Stimulated activated CD4-positive, alpha-beta T cell treated with anti-CD3 and anti-CD28 coated beads, Interleukin-1b, Interleukin-23, amount 100 ng/mL, for 48 hours (primary cell): ENCODE measurements around the gene RHCE.
"Not testable (repeated sequence)": the region's sequence is repeated elsewhere in the genome, so short reads cannot be mapped to it uniquely, and the experiment has no call there.

Experiments
- DNase-seq: peaks from one replicate; pipeline ENCODE4 v3.0.0-alpha.2; 2020

RHCE gene

DNA sequence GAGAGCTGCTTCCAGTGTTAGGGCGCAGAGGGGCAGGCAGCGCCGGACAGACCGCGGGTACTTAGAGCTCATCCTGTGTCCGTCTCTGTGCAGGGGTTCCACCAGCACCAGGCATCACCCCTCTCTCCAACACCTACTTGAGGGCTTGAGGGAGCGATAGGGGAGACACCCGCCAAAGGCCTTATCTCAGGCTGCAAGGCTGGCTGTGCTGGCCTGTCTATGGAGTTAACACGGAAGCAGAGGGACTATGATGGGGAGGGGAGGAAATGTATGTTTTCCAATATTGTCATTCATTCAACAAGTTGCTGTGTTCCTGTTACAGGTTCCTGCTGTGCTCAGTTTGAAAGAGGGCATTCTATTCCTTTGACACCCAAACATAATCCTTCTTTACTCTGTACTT lies at the start of gene RHCE:
TSS of gene RHCE (minus strand) at position 111 of the 400 bp plus-strand sequence. CDS start at position 72, 39 bp downstream.
- DNase-seq, result not testable (repeated sequence)

DNA sequence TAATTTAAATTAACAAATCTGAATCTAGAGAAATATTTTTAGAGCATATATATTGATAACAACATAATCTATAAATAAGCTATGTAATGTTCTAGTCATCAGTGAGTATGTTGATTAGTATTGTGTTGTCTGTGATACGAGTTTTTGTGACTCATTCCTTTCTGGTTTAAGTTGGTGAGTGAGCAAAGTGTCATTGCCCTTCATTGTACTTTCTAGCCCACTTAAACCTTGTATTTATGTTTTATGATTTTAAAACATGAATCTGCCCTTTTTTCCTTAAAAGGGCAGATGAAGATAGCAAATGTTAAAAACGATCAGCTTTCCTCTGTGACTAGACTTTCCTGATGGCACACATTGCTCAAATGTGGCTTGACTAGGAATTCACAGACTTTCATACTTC lies 48.6 kb upstream of the RHCE start:
- DNase-seq, result no peak

DNA sequence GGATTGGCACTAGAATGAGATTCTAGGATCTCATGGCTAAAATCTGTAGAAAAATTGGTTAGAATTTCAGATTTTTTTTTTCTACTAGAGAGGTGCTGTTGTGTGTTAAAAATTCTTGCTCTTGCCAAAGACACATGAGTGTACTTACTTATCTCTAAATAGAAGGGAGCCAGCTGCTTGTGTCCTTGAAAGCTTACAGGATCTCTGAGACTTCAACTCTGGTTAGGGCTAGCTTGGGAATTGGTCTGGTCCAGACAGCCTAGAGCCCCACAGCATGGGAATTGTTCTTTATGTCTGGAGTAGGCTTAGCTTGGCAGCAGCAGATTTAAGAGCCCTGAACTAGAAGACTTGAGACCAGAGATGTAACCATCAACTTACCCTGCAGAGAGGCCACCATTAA lies 47.4 kb upstream of the RHCE start:
- DNase-seq, result no peak

GRCh38 chr1:25467616-25468015 lies 47.0 kb upstream of the RHCE start:
- DNase-seq, result no peak

DNA sequence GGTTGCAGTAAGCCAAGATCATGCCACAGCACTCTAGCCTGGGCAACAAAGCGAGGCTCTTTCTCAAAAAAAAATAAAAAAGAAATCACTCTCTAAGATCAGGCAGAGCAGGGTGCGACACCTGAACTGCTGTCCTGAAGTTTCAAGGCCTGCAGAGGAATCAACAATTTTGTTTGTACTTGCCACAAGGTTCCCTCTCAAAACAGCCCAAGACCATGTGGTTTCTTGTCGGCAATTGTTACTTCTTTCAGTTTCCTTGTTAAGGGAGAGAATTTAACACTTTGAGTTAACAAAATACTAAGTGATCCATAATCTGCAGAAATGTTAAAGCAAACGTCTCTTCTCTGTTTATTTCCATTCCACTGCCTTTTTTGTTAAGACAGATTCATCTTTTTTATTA lies 46.6 kb upstream of the RHCE start:
- no peak for DNase-seq

- DNase-seq, result no peak
Measured at GRCh38 chr1:25462732-25463131, 42.1 kb upstream of the RHCE start.

GRCh38 chr1:25461849-25462248 lies 41.2 kb upstream of the RHCE start:
- DNase-seq, result no peak

DNA sequence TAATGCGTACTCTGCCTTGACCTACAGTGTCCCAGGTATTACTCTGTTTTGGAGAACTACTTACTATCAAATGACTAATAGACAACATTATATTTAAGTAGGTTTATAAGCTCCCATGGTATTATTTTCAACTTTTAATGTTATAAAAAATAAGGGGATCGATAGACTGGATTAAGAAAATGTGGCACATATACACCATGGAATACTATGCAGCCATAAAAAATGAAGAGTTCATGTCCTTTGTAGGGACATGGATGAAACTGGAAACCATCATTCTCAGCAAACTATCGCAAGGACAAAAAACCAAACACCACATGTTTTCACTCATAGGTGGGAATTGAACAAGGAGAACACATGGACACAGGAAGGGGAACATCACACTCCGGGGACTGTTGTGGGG lies 40.2 kb upstream of the RHCE start:
- DNase-seq, result not testable (repeated sequence)

- no peak for DNase-seq
Measured at GRCh38 chr1:25460020-25460419, 39.4 kb upstream of the RHCE start.

GRCh38 chr1:25458541-25459298 lies 38.1 kb upstream of the RHCE start:
- DNase-seq, result no peak

DNA sequence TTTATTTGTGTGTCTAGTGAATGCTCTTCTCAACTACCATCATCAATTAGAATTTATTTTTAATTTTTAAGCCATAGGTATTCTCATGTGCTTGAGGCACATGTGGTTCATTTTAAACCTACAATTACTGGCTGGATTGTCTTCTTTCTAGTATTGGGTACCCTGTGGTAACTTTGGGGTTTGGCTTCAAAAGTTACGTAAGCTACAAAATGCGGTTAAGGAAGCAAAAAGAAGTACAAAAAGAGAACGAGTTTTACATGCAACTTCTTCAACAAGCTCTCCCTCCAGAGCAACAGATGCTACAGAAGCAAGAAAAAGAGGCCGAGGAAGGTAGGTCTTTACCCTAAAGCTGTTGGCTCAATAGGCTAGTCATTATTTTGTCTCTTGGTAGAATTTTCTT lies 35.9 kb upstream of the RHCE start:
- DNase-seq, result no peak

- no peak for DNase-seq
Measured at GRCh38 chr1:25451908-25452307, 31.3 kb upstream of the RHCE start.

GRCh38 chr1:25450891-25451290 lies 30.3 kb upstream of the RHCE start:
- no peak for DNase-seq

DNA sequence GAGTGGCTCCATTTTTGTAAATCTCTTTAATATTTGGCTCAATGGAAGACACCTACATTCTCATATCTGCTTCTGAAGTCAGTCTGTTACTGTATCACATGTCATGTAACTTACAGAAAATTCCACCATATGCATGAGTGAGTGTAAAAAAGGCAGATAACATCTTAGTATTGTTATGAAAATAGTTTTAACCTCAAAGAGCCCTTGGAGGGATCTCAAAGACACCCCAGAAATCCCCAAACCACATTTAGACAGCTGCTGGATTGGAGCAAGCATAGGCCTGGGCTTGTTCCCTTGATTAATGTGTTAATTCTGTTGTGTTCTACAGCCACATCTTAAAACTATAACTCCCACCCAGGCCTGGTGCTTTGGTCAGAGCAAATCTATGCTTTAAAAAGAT lies 26.9 kb upstream of the RHCE start:
- no peak for DNase-seq

DNA sequence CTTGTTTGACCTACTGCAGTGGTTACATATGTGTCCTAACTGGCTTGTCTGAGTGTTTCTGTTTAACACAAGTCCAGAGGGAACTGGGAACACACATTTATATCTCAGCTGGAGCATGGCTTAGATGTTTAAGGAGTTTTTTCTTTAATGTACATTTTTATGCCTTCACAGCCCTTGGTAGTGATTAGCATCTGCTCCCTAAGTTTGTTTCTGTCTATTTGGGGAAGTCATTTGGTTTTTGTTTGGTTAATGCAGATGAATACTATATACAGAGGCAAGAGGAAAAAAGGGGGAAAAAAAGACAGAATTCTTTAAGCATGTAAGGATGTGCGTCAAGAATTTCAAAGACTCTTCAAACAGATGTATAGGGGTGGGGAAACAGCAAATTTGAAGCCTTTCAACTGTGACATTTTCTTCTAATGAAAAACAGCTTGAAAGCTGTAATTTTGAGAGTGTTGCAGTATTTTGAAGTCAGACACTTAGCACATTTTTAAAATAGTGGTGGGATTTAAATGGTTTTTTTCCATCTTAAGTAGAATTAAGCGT lies 25.4 kb upstream of the RHCE start:
- DNase-seq, result no peak

DNA sequence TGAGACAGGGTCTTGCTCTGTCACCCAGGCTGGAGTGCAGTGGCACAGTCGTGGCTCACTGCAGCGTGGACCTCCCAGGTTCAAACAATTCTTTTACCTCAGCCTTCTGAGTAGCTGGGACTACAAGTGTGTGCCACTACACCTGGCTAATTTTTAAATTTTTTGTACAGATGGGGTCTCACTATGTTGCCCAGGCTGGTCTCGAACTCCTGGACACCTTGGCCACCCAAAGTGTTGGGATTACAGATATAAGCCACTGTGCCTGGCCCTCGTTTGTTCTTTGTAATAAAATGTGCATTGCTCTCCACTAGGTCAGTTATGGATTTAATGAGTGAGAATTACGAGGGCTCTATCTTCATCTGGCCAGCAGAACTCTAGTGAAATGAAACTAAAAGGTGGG lies 24.0 kb upstream of the RHCE start:
- not testable (repeated sequence) for DNase-seq

- DNase-seq, result no peak
Measured at GRCh38 chr1:25443030-25443699, 22.5 kb upstream of the RHCE start.

GRCh38 chr1:25442178-25442577 lies 21.6 kb upstream of the RHCE start:
- no peak for DNase-seq

DNA sequence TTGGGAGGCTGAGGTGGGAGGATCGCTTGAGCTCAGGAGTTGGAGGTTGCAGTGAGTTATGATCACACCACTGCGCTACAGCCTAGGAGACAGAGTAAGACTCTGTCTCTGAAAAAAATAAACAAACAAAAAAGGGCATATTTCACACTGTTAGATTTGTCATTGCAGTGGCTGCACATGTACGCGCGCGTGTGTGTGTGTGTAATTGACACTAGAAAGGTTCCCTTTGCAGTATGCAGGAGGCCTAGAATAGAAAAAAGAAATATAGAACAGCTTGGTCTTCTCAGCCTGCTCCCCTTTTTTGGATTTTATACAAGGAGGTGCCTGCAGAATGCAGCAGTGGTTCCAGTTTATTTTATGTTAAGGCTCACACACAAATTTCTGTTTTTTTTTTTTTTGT lies 18.7 kb upstream of the RHCE start:
- DNase-seq, result no peak

DNA sequence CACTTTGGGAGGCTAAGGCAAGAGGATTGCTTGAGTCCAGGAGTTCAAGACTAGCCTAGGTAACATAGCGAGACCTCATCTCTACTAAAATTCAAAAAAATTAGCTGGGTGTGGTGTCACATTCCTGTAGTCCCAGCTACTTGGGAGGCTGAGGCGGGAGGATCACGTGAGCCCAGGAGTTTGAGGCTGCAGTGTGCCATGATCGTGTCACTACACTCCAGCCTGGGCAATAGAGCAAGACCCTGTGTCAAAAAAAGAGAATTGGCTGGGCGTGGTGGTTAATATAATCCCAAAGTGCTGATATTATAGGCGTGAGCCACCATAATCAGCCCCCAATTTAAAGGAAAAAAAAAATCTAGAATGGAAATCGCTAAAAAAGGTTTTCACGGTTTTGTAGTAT lies 17.0 kb upstream of the RHCE start:
- DNase-seq, result no peak

- peak; percentile 11 for DNase-seq
Measured at GRCh38 chr1:25435397-25436108, 14.9 kb upstream of the RHCE start.

DNA sequence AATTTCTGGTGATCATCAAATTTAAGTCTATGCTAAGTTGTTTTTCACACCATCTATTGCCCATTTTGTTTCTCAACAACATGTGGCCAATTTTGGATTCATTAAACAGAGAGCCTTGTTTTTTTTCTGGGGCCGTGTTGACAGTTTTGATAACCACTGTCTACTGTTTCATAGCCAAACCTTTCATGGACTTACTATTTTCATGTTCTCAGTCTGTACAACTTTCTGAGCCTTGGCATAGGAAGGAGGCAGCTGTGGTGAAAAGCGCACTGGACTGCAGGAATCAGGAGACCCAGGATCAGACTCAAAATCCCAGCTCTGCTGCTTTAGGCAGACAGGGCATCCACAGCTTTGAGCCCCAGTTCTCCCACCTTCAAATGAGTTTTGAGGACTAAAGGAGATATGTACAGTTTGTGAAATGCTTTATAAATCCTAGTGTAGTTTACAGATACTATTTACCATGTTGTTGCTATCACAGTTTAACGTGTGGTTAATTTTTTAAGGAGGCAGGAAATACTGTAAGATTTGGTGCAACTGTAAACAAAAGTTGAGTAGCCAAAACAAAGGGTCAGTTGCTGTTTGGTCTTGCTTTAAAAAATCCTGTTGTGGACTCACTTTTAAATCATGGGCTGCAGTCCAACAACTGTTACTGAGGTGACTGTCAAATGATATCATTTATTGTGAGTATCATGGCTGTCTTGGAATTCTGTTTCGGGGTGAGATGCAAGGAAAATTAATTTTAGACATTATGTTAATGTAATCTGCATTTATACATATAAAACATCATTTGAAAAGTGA lies 13.0 kb upstream of the RHCE start:
- no peak for DNase-seq
